HCT116 (cell line): Measurements from ENCODE around the gene DDX47. TPM values are rescaled to one million over a fixed set of nuclear protein-coding genes. Genes with fewer than 3 reads are reported as not detected.
A peak's percentile ranks its signal among the peaks of the same experiment; 100 is the strongest.

Experiments used
- ATAC-seq: fragments of 200-7000 bp; cut with Tn5 transposase; 2 replicates; pipeline ENCODE4 v1.9.1; 2020; ENCODE audit warnings: mild to moderate bottlenecking, moderate library complexity
- BruUV-seq: library from RNA; stranded (reverse); fragments of 400-500 nt; replicated peaks from 2 replicates; lab custom pipeline; 2021; lab: Mats Ljungman, UMichigan
- CTCF ChIA-PET: fragments of 300-600 bp; sonication (Branson Sonifier 250); formaldehyde crosslinking; loops from one replicate; lab custom pipeline; 2021; ENCODE audit warnings: antibody characterized with exemption; lab: Charles Lee
- POLR2A ChIA-PET: fragments of 300-600, 350-600 bp; sonication (Branson Sonifier 250); formaldehyde crosslinking; loops from one replicate; lab custom pipeline; 2021; ENCODE audit warnings: antibody characterized with exemption; lab: Charles Lee
- RAD21 ChIA-PET, 2 experiments: fragments of 300-600 bp; sonication (Branson Sonifier 250); formaldehyde crosslinking; loops; one replicate each; lab custom pipeline; 2023; ENCODE audit warnings: low total read pairs in 2 of 2; ENCODE audit not compliant: uncharacterized antibody in 2 of 2, unreplicated experiment in 2 of 2, low non-redundant PET in 1 of 2; lab: Charles Lee
- DNase-seq: peaks from one replicate; pipeline ENCODE4 v3.0.0-alpha.2; 2010; ENCODE audit warnings: low read depth, low spot score
- H2AFZ ChIP-seq: fragments of 200-600 bp; shearing (Covaris generic), sonication (generic); 2 replicates; pipeline ENCODE4 v1.6.1; 2017; ENCODE audit warnings: low read depth, mixed run types, mixed read lengths, antibody characterized with exemption, low read length; ENCODE audit not compliant: poor library complexity, severe bottlenecking
- H3K27ac ChIP-seq: 2 replicates; pipeline ENCODE4 v1.5.1; 2012; ENCODE audit warnings: low read depth, low read length
- H3K27me3 ChIP-seq: fragments of 200-600 bp; sonication (generic); 2 replicates; pipeline ENCODE4 v1.6.1; 2016; ENCODE audit warnings: mixed run types, low read length, mixed read lengths; ENCODE audit not compliant: insufficient read depth
- H3K36me3 ChIP-seq, 2 experiments: fragments of 200-500 bp in 1 of 2; fragments of 200-600 bp in 1 of 2; sonication (Bioruptor generic) in 1 of 2; sonication (generic) in 1 of 2; 2 replicates each; pipeline versions ENCODE4 v1.5.1 to v1.6.1; 2014 to 2016; ENCODE audit warnings: low read length in 2 of 2, inconsistent platforms in 1 of 2, mixed read lengths in 1 of 2, mixed run types in 1 of 2; ENCODE audit not compliant: insufficient read depth in 2 of 2, control insufficient read depth in 1 of 2
- H3K4me1 ChIP-seq, 2 experiments: fragments of 200-600 bp in 1 of 2; sonication (generic) in 1 of 2; 2 replicates each; pipeline versions ENCODE4 v1.5.1 to v1.6.1; 2012 to 2017; ENCODE audit warnings: low read length in 2 of 2, inconsistent platforms in 1 of 2, mild to moderate bottlenecking in 1 of 2, mixed read lengths in 1 of 2, mixed run types in 1 of 2, moderate library complexity in 1 of 2; ENCODE audit not compliant: insufficient read depth in 2 of 2, control insufficient read depth in 1 of 2
- H3K4me2 ChIP-seq: fragments of 200-600 bp; sonication (generic); 2 replicates; pipeline ENCODE4 v1.6.1; 2017; ENCODE audit warnings: mixed run types, low read length, mixed read lengths
- H3K4me3 ChIP-seq, 2 experiments: fragments of 200-600 bp in 1 of 2; sonication (generic) in 1 of 2; replicated peaks in 1 of 2; 2 replicates each; pipeline ENCODE4 v1.5.1; 2011 to 2016; ENCODE audit warnings: low read length in 2 of 2, control low read depth in 1 of 2, low read depth in 1 of 2, mild to moderate bottlenecking in 1 of 2, mixed read lengths in 1 of 2, mixed run types in 1 of 2
- H3K79me2 ChIP-seq: fragments of 200-600 bp; sonication (generic); 2 replicates; pipeline ENCODE4 v1.6.1; 2017; ENCODE audit warnings: mild to moderate bottlenecking, mixed run types, low read length, moderate library complexity, mixed read lengths; ENCODE audit not compliant: insufficient read depth
- H3K9ac ChIP-seq: fragments of 200-600 bp; sonication (generic); 2 replicates; pipeline ENCODE4 v1.6.1; 2016; ENCODE audit warnings: low read length, mixed read lengths
- H3K9me2 ChIP-seq: fragments of 200-600 bp; sonication (generic), shearing (Covaris generic); 2 replicates; pipeline ENCODE4 v1.6.1; 2017; ENCODE audit warnings: mixed run types, mild to moderate bottlenecking, moderate library complexity; ENCODE audit not compliant: insufficient read depth
- H3K9me3 ChIP-seq, 2 experiments: fragments of 200-500 bp in 1 of 2; fragments of 200-600 bp in 1 of 2; sonication (Bioruptor generic) in 1 of 2; sonication (generic) in 1 of 2; 2 replicates each; pipeline ENCODE4 v1.6.1; 2014 to 2017; ENCODE audit warnings: low read length in 2 of 2, mixed read lengths in 2 of 2, inconsistent platforms in 1 of 2, low read depth in 1 of 2, mild to moderate bottlenecking in 1 of 2, mixed run types in 1 of 2, moderate library complexity in 1 of 2; ENCODE audit not compliant: control insufficient read depth in 1 of 2, insufficient read depth in 1 of 2
- H4K20me1 ChIP-seq: fragments of 200-600 bp; sonication (generic), shearing (Covaris generic); 2 replicates; pipeline ENCODE4 v1.6.1; 2017; ENCODE audit warnings: mixed run types, mild to moderate bottlenecking, moderate library complexity; ENCODE audit not compliant: insufficient read depth
- ATF3 ChIP-seq: IDR thresholded peaks from 2 replicates; pipeline ENCODE4 v1.6.1; 2012
- CTCF ChIP-seq, 3 experiments: fragments of 200-600 bp in 1 of 3; sonication (generic) in 1 of 3; IDR thresholded peaks in 2 of 3; conservative IDR thresholded peaks in 1 of 3; 2 replicates each; pipeline ENCODE4 v1.5.1; 2012 to 2017; ENCODE audit warnings: low read depth in 2 of 3, low read length in 2 of 3, antibody characterized with exemption in 1 of 3, borderline replicate concordance in 1 of 3, control low read depth in 1 of 3, mild to moderate bottlenecking in 1 of 3, mixed read lengths in 1 of 3, mixed run types in 1 of 3, moderate library complexity in 1 of 3; ENCODE audit not compliant: insufficient read depth in 1 of 3
- EZH2 ChIP-seq: fragments of 200-600 bp; sonication (generic); IDR thresholded peaks from 2 replicates; pipeline ENCODE4 v1.6.1; 2017; ENCODE audit warnings: antibody characterized with exemption, mixed run types
- FOSL1 ChIP-seq: IDR thresholded peaks from 2 replicates; pipeline ENCODE4 v1.6.1; 2012; ENCODE audit warnings: low read depth
- JUND ChIP-seq: IDR thresholded peaks from 2 replicates; pipeline ENCODE4 v1.6.1; 2012
- MAX ChIP-seq: IDR thresholded peaks from 2 replicates; pipeline ENCODE4 v1.6.1; 2012
- SIN3A ChIP-seq: IDR thresholded peaks from 2 replicates; pipeline ENCODE4 v1.6.1; 2012; ENCODE audit warnings: low read depth
- SP1 ChIP-seq: IDR thresholded peaks from 2 replicates; pipeline ENCODE4 v1.6.1; 2012; ENCODE audit warnings: low read depth
- SRF ChIP-seq: IDR thresholded peaks from 2 replicates; pipeline ENCODE4 v1.6.1; 2012; ENCODE audit warnings: low read depth
- TCF7L2 ChIP-seq: IDR thresholded peaks from 2 replicates; pipeline ENCODE4 v1.7.0; 2011; ENCODE audit warnings: borderline replicate concordance, inconsistent platforms; ENCODE audit not compliant: insufficient read depth, insufficient read length; ENCODE audit errors: extremely low read depth
- YY1 ChIP-seq: IDR thresholded peaks from 2 replicates; pipeline ENCODE4 v1.6.1; 2011; ENCODE audit warnings: low read length, low read depth, moderate library complexity, mild to moderate bottlenecking; ENCODE audit not compliant: insufficient replicate concordance; ENCODE audit errors: extremely low read depth
- ZBTB33 ChIP-seq: IDR thresholded peaks from 2 replicates; pipeline ENCODE4 v1.6.1; 2011; ENCODE audit warnings: mild to moderate bottlenecking, low read length, moderate library complexity; ENCODE audit not compliant: insufficient replicate concordance; ENCODE audit errors: extremely low read depth
- ZFX ChIP-seq: fragments of 450-650 bp; IDR thresholded peaks from 2 replicates; pipeline ENCODE4 v1.6.1; 2017
- ZNF274 ChIP-seq: fragments of 200-500 bp; sonication (Bioruptor generic); IDR thresholded peaks from 2 replicates; pipeline ENCODE4 v1.6.1; 2014; ENCODE audit warnings: mild to moderate bottlenecking, low read depth, low read length, inconsistent platforms
- intact Hi-C: fragments of 100-400 bp; cut with micrococcal nuclease; formaldehyde crosslinking; loops from 2 replicates; pipeline ENCODE4 v1.10.0; 2022
- total RNA-seq: library from RNA; stranded (reverse); gene quantifications from one replicate; pipeline ENCODE4 v1.2.1, GENCODE V29; 2021; ENCODE audit not compliant: unreplicated experiment

DDX47 gene
- total RNA-seq, 1 experiment from 2014 or later, result 103 TPM

- TF ChIP-seq ATF3, result no peak
- TF ChIP-seq JUND, result peak; percentile 71
- peak; percentile 52 for TF ChIP-seq SP1
- no peak for TF ChIP-seq ZNF274
- peak; percentile 83 for TF ChIP-seq FOSL1
- TF ChIP-seq ZBTB33, result no peak
- TF ChIP-seq ZFX, result no peak
- no peak for TF ChIP-seq EZH2
- peak; percentile 39 for TF ChIP-seq MAX
- TF ChIP-seq TCF7L2, result peak; percentile 14
- TF ChIP-seq YY1, result peak; percentile 1
These were observed 59.8 kb downstream of the DDX47 start (continued) for GRCh38 chr12:12872934-12873275.

DNA sequence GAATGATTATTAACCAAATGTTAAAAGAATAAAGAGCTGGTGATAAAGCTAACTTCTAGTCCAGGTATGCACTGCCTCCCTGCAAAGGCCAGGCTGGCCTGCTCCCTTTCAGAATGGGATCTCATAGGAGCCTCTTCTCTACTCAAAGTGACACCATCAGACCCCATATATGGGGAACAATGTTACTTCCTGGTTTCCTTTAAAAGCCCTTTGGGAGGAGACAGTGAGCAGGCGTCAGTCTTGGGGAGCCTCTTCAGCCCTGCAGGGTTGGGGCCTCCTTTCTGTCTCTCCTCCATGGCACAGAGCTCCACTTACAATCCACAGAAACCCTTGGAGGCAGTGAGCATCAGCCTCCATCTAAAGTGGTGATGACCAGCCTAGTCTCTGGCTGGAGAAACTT lies 60.9 kb downstream of the DDX47 start:
- Histone ChIP-seq H3K4me3 (peak overlapping the region in 1 of 2 experiments; percentile 11; a peak in 1 of 4 replicates), H3K4me2 (peak overlapping the region; percentile 69), H3K79me2 (no peaks in the 10 kb centered on the region; the same call in 1 of the 2 replicates), H3K27ac (peak overlapping the region; percentile 88), H3K36me3 (no peaks in the 10 kb centered on the region), H3K9ac (peak overlapping the region; percentile 73), H4K20me1 (no peaks in the 10 kb centered on the region), H3K9me2 (no peaks in the 10 kb centered on the region), H3K4me1 (peaks cover 77 to 95% of the 10 kb centered on the region in 2 experiments), H3K27me3 (no peaks in the 10 kb centered on the region), H2AFZ (no peak overlapping the region), H3K9me3 (no peaks in the 10 kb centered on the region)
- RAD21 ChIA-PET, result no interaction called here
- ATAC-seq (no peak), DNase-seq (no peak)
- no TSS peak for BruUV-seq
- POLR2A ChIA-PET, result interaction anchor here (2.6 to 4.5 kb wide), 3 partner anchors 18 to 37 kb away, joined by 13 to 56 read pairs (median 30); partner anchors contain the start of gene GPRC5A
- intact Hi-C loops, result no loop called here
- CTCF ChIA-PET, result interaction anchor here (4.4 kb wide), 1 partner anchor 37 kb away, joined by 18 read pairs; no protein-coding TSS in a partner anchor
- TF ChIP-seq MAX (no peak), ZBTB33 (no peak), SRF (peak; percentile 84), SIN3A (no peak), EZH2 (no peak), CTCF (IDR thresholded peaks at IDR 0.05 in 2 of 3, conservative IDR thresholded peaks at IDR 0.05 in 1 of 3; ENCODE audit: borderline replicate concordance in 1 of 3, insufficient read depth in 1 of 3, low read depth in 2 of 3, low read length in 2 of 3) (no peak)
